Posterior cingulate gyrus (tissue), 11 donors: ENCODE data around the gene MUC21.
"Not testable (repeated sequence)": the region's sequence is repeated elsewhere in the genome, so short reads cannot be mapped to it uniquely, and the experiment has no call there.

Source experiments
- DNase-seq, 10 donors: peaks; one replicate each; pipeline versions ENCODE4 v3.0.0 to v3.0.0-alpha.2; 2020 to 2021; ENCODE audit warnings: mixed read lengths in 3 of 10
- intact Hi-C: fragments of 100-400 bp; cut with DNase I; formaldehyde crosslinking; loops from one replicate; pipeline ENCODE4 v1.15.1; 2023

MUC21 gene

GRCh38 chr6:30966154-30966553 lies 17.4 kb upstream of the MUC21 start:
- no peak for DNase-seq
- intact Hi-C loops, result no loop called here

- DNase-seq, intact Hi-C loops: not testable (repeated sequence)
Measured at GRCh38 chr6:30969171-30969570, 14.3 kb upstream of the MUC21 start.

- intact Hi-C loops, result no loop called here
- DNase-seq, result no peak
Measured at GRCh38 chr6:30970946-30971345, 12.6 kb upstream of the MUC21 start.

- intact Hi-C loops, result no loop called here
- DNase-seq, result no peak
Measured at GRCh38 chr6:30972816-30973215, 10.7 kb upstream of the MUC21 start.

- no peak for DNase-seq
- intact Hi-C loops, result no loop called here
Measured at GRCh38 chr6:30974490-30975252, 8.8 kb upstream of the MUC21 start.

- intact Hi-C loops, result no loop called here
- no peak for DNase-seq
Measured at GRCh38 chr6:30979141-30979540, 4.4 kb upstream of the MUC21 start.

GRCh38 chr6:30979690-30980089 lies 3.8 kb upstream of the MUC21 start:
- intact Hi-C loops, result no loop called here
- DNase-seq, result no peak

- intact Hi-C loops, result no loop called here
- no peak for DNase-seq
Measured at GRCh38 chr6:30981942-30982772, 1.4 kb upstream of the MUC21 start.

GRCh38 chr6:30985490-30985889 lies 2.0 kb downstream of the MUC21 start:
- DNase-seq, result no peak
- intact Hi-C loops, result no loop called here

- no peak for DNase-seq
- intact Hi-C loops, result no loop called here
Measured at GRCh38 chr6:30987304-30987703, 3.8 kb downstream of the MUC21 start.

GRCh38 chr6:30988209-30988825 lies 4.8 kb downstream of the MUC21 start:
- intact Hi-C loops, result no loop called here
- DNase-seq, result no peak

GRCh38 chr6:30990422-30991086 lies 7.0 kb downstream of the MUC21 start:
- no peak for DNase-seq
- intact Hi-C loops, result no loop called here

DNA sequence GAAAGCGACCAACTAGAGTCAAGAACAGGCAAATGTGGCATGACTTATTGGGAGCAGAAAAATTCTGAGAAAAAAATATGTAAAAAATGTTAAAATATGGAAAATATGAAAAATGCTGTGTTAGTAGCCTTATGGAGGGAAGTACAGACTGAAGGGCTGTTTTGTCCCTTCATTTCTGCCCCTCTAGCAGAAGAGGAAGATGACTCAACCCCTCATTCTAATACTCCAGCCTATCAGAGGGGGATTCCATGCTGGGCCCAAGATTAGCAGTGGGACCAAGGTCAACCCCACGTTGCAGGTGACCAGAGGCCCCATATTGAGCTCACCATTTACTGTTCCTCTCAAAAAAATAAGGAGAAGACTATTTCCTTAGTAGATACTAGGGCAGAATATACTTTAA lies 8.4 kb downstream of the MUC21 start:
- intact Hi-C loops, result no loop called here
- no peak for DNase-seq

- intact Hi-C loops, result no loop called here
- no peak for DNase-seq
Measured at GRCh38 chr6:30997301-30997700, 13.8 kb downstream of the MUC21 start.

DNA sequence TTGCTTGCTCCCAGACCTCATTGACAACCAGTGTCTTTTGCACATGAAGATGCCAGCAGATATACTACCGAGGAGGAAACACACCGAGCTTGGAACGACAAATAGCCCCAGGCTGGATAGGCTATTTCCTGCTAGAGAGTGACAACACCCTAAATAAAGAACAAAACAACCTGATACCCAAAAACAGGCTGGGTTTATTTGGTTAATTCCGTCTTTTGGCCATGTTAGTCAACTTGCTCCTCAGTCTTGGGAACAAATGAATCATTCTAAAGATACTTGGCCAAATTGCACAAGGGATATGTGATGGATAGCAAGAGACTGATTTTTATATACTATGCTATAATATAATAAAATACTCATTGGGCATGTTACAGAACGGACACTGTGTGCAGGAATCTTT lies 15.3 kb downstream of the MUC21 start:
- intact Hi-C loops, result no loop called here

GRCh38 chr6:31000067-31000860 lies 16.7 kb downstream of the MUC21 start:
- intact Hi-C loops, DNase-seq: not testable (repeated sequence)

More for the DNA sequence above, 15.3 kb downstream of the MUC21 start:
- no peak for DNase-seq

GRCh38 chr6:31001281-31001888 lies 17.9 kb downstream of the MUC21 start:
- DNase-seq, result no peak
- intact Hi-C loops, result no loop called here

DNA sequence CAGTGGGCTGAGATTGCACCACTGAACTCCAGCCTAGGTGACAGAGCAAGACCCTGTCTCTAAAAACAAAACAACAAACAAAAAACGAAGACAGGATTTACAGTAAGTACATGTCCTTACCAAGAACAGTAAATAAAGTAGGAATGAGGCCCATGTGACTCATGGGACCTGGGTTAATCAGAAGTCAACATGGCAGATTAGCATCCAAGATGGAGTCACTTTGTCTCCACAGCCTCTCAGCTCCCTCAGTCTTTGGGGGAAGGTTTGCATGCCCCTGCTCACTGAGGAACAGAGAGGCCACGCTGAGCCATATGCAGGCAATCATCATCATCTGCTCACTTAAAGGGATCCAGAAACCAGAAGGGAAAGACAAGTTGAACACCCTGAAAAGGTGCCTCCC lies 19.0 kb downstream of the MUC21 start:
- DNase-seq, result no peak
- intact Hi-C loops, result no loop called here

DNA sequence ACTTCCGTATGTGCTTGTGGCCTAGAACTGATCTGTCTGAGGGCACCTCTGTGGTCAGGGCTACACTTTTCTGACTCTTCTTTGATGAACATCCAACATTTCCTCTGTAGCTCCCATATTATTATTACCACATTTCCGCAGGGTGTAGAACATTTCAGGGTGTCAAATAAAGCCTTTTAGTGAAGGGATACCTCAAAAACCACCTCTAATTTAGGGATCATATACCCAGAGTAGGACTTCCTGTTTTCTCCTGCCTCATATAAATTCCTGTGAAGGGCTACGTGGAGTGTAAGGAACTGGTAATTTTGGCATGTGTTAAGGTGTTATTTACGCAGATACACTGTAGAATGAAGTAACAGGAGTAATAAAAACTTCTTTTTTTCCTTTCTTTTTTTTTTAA lies 21.3 kb downstream of the MUC21 start:
- intact Hi-C loops, result no loop called here
- DNase-seq, result no peak
